ENCODE data around the gene BAZ2B.

- TF ChIP-seq TARDBP (IDR thresholded peaks at IDR 0.05) = no peak
- no peak for TF ChIP-seq PKNOX1 (IDR thresholded peaks at IDR 0.05)
- TF ChIP-seq ELF4 (IDR thresholded peaks at IDR 0.05) = no peak
- no peak for TF ChIP-seq SP1 (IDR thresholded peaks at IDR 0.05)
- TF ChIP-seq SUZ12 (IDR thresholded peaks at IDR 0.05) = no peak
- TF ChIP-seq ZNF384 (IDR thresholded peaks at IDR 0.05) = no peak
- TF ChIP-seq BHLHE40 (IDR thresholded peaks at IDR 0.05; ENCODE audit: borderline replicate concordance) = no peak
- TF ChIP-seq FOXA1 (IDR thresholded peaks at IDR 0.05) = no peak
- no peak for TF ChIP-seq FOXM1 (IDR thresholded peaks at IDR 0.05; ENCODE audit: borderline replicate concordance)
- TF ChIP-seq ARNT (IDR thresholded peaks at IDR 0.05) = no peak
- no peak for TF ChIP-seq FOXK2 (IDR thresholded peaks at IDR 0.05)
- no peak for TF ChIP-seq HDGF (IDR thresholded peaks at IDR 0.05; ENCODE audit: borderline replicate concordance)
- TF ChIP-seq NFRKB (IDR thresholded peaks at IDR 0.05) = no peak
These were observed 235.6 kb downstream of the BAZ2B start for GRCh38 chr2:159380685-159381239.
